Type B pancreatic cell (in vitro differentiated cells): Measurements from ENCODE around the gene ESYT1. TPM values are rescaled to one million over a fixed set of nuclear protein-coding genes. Genes with fewer than 3 reads are reported as not detected.
A peak's percentile ranks its signal among the peaks of the same experiment; 100 is the strongest.

Experiments
- DNase-seq: peaks from one replicate; pipeline ENCODE4 v3.0.0; 2021; ENCODE audit warnings: mixed read lengths; ENCODE audit not compliant: unreplicated experiment; ENCODE audit errors: extremely low spot score
- H3K27ac Mint-ChIP-seq: 2 replicates; pipeline ENCODE4 v1.8.0; 2021; ENCODE audit warnings: mild to moderate bottlenecking, mixed read lengths
- H3K27me3 Mint-ChIP-seq: 2 replicates; pipeline ENCODE4 v1.8.0; 2021; ENCODE audit warnings: mixed read lengths
- H3K36me3 Mint-ChIP-seq: 2 replicates; pipeline ENCODE4 v1.8.0; 2021; ENCODE audit warnings: mixed read lengths
- H3K4me1 Mint-ChIP-seq: one replicate; pipeline ENCODE4 v1.8.0; 2021; ENCODE audit warnings: mixed read lengths; ENCODE audit not compliant: unreplicated experiment
- H3K4me3 Mint-ChIP-seq: 2 replicates; pipeline ENCODE4 v1.8.0; 2021; ENCODE audit warnings: mild to moderate bottlenecking, mixed read lengths
- H3K9me3 Mint-ChIP-seq: 2 replicates; pipeline ENCODE4 v1.8.0; 2021; ENCODE audit warnings: mixed read lengths
- total RNA-seq: library from RNA; stranded (reverse); gene quantifications from 2 replicates; pipeline ENCODE4 v1.2.1, GENCODE V29; 2021; ENCODE audit warnings: low replicate concordance
- TF ChIP-seq, protein P1 (sequence below): fragments of 200-600 bp; sonication (generic); conservative IDR thresholded peaks from 2 replicates; pipeline ENCODE4 v1.5.0; 2021; ENCODE audit warnings: antibody characterized with exemption, mild to moderate bottlenecking

ESYT1 gene
- total RNA-seq, 1 donor from 2014 or later, result 96.3 TPM

DNA sequence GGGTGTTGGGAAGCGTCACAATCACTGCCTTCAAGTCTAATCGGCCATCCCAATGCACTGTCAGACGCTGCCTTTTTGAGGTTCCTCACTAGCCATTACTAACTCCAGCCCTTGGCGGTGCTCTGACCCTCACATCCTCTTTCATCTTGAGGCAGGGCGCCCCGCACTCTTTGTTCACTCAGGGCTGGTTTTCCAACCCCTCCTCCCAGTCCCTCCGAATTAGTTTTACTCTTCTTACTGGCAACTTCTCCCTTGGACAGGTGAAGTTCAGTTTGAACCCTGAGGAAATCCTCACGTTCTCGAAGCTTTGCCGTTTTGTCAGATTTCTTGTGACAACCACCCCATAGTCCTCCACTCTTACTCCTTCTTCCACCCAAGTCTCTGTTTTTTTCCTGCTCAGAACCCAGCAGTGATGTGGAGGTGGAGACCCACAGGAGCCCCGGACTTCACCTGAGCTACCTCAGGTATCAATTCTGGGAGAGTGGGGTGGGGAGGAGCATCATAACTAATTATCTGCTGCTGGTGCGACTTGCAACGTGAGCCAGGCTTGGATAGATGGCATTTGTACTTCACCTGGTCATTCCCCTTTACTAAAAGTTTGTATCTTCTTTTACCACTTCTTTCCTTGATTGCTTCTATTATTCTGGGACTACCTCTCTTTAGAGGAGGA, 9.2 kb upstream of the ESYT1 start:
- TF ChIP-seq, protein P1, sequence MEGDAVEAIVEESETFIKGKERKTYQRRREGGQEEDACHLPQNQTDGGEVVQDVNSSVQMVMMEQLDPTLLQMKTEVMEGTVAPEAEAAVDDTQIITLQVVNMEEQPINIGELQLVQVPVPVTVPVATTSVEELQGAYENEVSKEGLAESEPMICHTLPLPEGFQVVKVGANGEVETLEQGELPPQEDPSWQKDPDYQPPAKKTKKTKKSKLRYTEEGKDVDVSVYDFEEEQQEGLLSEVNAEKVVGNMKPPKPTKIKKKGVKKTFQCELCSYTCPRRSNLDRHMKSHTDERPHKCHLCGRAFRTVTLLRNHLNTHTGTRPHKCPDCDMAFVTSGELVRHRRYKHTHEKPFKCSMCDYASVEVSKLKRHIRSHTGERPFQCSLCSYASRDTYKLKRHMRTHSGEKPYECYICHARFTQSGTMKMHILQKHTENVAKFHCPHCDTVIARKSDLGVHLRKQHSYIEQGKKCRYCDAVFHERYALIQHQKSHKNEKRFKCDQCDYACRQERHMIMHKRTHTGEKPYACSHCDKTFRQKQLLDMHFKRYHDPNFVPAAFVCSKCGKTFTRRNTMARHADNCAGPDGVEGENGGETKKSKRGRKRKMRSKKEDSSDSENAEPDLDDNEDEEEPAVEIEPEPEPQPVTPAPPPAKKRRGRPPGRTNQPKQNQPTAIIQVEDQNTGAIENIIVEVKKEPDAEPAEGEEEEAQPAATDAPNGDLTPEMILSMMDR, result no peak
- peaks cover 18% of the 10 kb centered on the region for H3K4me1 Mint-ChIP-seq
- H3K36me3 Mint-ChIP-seq, result peaks cover 21% of the 10 kb centered on the region
- H3K9me3 Mint-ChIP-seq, result no peaks in the 10 kb centered on the region
- H3K27ac Mint-ChIP-seq, result peak overlapping the region; percentile 98
- no peak for DNase-seq
- peak overlapping the region; percentile 99 for H3K4me3 Mint-ChIP-seq
- peaks cover 4% of the 10 kb centered on the region for H3K27me3 Mint-ChIP-seq

GRCh38 chr12:56119361-56119796, 8.7 kb upstream of the ESYT1 start:
- H3K27ac Mint-ChIP-seq, result peak overlapping the region; percentile 98
- peaks cover 4% of the 10 kb centered on the region for H3K27me3 Mint-ChIP-seq
- H3K4me1 Mint-ChIP-seq, result peaks cover 23% of the 10 kb centered on the region
- no peak for DNase-seq
- H3K4me3 Mint-ChIP-seq, result peak overlapping the region; percentile 99
- H3K9me3 Mint-ChIP-seq, result no peaks in the 10 kb centered on the region
- TF ChIP-seq, protein P1, result peak; percentile 84
- H3K36me3 Mint-ChIP-seq, result peaks cover 20% of the 10 kb centered on the region

DNA sequence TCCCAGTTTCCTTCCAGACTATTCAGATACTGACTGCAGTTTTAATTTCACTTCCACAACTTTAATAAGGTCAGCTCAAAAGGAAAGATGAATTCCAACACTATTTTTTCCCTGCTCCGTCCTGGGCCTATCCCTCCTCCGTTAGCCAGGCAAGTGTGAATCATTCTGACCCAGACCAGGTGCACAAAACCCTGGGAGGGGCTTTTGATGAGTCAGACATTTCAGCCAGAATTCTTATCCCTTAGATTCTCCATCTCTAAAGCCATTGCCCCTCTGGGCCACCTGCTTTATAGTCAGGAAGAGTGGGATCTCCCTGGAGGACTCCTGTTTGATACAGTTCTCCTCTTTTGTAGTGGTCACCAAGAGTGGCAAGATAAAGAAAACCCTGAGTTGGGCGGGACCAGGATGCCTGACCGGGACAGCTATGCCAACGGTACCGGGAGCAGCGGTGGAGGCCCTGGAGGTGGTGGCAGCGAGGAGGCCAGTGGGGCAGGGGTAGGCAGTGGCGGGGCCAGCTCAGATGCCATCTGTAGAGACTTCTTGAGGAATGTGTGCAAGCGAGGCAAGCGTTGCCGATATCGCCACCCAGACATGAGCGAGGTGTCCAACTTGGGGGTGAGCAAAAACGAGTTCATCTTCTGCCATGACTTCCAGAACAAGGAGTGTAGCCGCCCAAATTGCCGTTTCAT, 7.8 kb upstream of the ESYT1 start:
- peaks cover 24% of the 10 kb centered on the region for H3K4me1 Mint-ChIP-seq
- H3K9me3 Mint-ChIP-seq, result no peaks in the 10 kb centered on the region
- TF ChIP-seq, protein P1, result no peak
- DNase-seq, result no peak
- H3K36me3 Mint-ChIP-seq, result peaks cover 20% of the 10 kb centered on the region
- H3K27ac Mint-ChIP-seq, result peak overlapping the region; percentile 98
- peaks cover 4% of the 10 kb centered on the region for H3K27me3 Mint-ChIP-seq
- H3K4me3 Mint-ChIP-seq, result peak overlapping the region; percentile 46

GRCh38 chr12:56121204-56121870, 6.7 kb upstream of the ESYT1 start:
- Mint-ChIP-seq H3K4me3 (no peak overlapping the region), H3K27ac (no peak overlapping the region), H3K27me3 (peaks cover 4% of the 10 kb centered on the region), H3K36me3 (peaks cover 19% of the 10 kb centered on the region), H3K4me1 (peaks cover 25% of the 10 kb centered on the region), H3K9me3 (no peaks in the 10 kb centered on the region)
- no peak for DNase-seq
- TF ChIP-seq, protein P1, result no peak

- no peak overlapping the region for H3K4me3 Mint-ChIP-seq
- H3K9me3 Mint-ChIP-seq, result no peaks in the 10 kb centered on the region
- TF ChIP-seq, protein P1, result no peak
- peaks cover 38% of the 10 kb centered on the region for H3K4me1 Mint-ChIP-seq
- DNase-seq, result no peak
- peak overlapping the region; percentile 39 for H3K27ac Mint-ChIP-seq
- peaks cover 8% of the 10 kb centered on the region for H3K36me3 Mint-ChIP-seq
- peaks cover 4% of the 10 kb centered on the region for H3K27me3 Mint-ChIP-seq
Measured at GRCh38 chr12:56122637-56123036, 5.4 kb upstream of the ESYT1 start.
